Measurements from ENCODE around the gene ZBED4.

Gene ZBED4

DNA sequence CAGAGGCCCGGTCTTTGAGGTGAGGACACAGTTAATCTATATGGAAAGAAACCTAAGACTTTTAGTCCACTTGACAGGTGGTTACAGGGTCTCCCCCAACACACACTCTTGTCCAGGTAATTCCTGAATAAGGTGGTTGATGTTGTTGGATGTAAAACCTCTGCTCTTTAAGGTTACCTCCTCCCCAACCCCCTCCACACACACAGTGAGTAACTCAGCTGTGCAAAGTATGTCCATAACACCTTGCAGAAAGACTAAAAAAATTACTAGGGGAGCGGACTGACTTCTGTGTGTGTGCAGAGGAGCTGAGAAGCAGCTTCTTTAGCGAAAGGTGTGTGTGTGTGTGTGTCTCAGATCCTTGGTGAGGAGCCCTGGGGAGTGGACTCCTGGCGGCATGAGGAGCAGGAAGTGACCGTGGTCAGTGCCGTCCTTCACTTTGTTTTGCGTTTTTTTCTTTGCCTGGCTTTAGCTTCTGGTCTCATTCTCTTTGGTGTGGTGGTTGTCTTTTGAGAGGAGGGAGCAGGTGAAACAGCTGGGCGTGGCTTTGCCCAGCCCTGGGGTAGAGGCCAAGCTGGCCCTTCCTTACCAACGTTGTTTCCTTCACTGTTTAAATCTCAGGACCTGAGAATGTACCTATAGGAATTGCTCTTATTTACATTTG lies 1.7 kb downstream of the ZBED4 start:
- no peak for DNase-seq (ENCODE audit: low read depth in 2 of 2)

DNA sequence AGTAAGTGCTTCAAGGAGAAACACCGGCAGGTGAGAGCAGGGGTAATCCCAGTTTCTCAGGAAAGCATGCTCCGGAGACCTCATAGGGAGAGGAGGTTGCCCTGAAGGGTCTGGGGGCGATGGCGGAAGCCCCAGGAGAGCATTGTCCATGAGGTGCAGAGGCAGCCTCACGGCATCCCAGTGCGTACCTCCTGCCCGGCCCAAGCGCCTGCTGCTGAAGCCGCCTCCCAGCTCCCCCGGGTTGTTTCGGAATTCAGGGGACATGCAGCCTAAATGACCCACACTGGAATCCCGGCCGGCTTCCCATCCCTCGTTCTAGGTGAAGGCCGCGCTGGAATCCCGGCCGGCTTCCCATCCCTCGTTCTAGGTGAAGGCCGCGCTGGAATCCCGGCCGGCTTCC lies 2.7 kb downstream of the ZBED4 start:
- DNase-seq (ENCODE audit: low read depth in 2 of 2): no peak

DNA sequence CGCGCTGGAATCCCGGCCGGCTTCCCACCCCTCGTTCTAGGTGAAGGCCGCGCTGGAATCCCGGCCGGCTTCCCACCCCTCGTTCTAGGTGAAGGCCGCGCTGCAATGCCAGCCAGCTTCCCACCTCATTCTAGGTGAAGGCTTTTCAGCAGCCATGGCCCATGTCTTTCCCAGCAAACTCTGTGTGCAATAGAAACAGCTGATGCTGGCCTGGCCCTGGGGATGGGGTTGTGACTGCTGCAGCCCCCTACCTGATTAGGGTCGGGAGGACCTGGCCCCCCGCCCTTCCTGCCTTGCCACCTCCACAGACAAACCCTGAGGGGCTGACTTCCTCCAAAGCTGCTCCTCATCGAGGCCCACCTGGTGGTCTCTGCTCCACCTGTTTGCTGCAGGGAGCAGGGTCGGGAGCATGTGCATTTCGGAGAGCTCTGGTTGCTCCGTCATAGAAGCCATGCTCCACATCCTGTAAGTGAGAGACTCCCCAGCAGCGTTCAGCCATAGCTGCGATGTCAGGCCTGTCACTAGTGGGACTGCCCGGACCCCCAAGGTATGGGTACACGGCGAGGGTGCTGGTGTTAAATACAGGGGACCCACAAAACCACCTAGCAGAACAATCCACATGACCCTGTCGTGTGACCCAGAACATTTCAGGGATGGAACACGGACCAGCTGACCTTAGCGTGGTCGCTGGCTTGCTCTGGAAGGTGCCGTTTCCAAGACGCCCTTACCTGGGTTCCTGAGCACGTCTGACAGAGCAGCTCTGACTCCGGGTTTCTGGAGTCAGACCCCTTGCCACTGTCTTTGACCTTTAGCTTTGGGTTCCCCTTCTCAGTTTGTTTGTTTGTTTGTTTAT lies 3.3 kb downstream of the ZBED4 start:
- DNase-seq (ENCODE audit: low read depth in 2 of 2): no peak

DNA sequence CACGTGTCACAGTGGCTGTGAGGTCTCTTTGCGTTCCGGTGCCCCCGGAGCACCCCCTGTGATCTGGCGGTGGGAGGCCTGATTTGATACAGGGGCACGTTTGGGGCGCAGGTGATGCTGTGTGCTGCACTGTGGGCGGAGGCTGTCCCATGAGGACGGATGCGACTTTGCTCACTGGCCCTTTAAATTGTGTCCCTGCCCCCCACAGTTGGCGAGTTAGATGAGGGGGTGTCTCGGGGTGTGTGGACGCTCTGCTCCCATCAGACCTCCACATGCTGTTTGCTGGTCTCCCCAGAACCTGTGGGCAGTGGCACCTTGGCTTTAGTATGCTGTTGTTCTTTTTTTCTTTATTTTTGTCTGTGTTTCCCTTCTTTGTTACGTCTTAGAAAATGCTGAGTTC lies 5.2 kb downstream of the ZBED4 start:
- no peak for DNase-seq (ENCODE audit: low read depth in 2 of 2)

DNA sequence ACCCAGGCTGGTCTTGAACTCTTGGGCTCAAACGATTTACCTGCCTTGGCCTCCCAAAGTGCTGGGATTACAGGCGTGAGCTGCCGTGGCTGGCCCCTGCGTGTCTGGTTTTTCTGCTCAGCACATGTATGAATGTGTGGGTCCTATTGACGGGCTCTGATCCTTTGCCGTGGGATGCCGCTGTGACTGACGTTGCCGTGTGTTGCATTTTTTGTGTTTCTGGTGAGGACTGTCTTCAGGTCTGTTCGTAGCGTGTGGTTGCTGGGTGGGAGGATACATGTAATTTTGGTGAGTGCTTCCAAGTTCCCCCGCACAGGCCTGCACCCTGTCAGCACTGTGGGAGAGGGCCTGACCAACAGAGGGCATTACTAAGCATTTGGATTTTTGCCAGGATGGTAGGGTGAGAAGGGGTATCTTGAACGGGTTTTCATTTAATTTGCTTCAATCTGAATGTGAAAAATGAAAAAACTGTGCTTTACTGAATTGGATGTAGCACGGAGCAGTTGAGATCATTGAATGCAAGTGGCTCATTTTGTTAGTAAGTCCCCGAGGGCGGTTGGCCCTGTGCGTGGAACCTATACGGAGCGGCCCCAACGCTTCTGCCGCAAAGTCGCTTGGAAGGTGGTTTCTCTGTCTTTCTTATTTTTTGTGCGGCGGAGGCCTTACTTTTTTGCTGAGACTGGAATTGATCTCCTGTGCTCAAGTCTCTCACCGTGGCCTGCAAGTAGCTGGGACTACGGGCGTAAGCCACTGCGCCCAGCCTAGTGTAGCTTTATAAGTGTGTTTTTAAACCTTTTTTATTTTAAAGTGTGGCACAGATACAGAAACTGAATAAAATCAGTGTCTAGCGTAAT lies 8.2 kb downstream of the ZBED4 start:
- DNase-seq (ENCODE audit: low read depth in 2 of 2): no peak

DNA sequence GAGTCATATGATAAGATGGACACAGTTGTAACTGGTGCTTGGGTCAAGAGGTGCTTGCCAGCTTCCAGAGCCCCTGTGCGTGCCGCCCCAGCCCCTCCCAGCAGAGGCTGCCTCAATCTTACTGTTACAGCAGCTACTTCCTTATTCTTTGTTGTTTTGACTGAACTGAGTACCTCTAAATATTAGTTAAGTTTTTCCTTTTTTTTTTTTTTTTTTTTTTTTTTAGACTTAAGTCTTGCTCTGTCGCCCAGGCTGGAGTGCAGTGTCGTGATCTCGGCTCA lies 8.8 kb downstream of the ZBED4 start:
- no peak for DNase-seq (ENCODE audit: low read depth in 2 of 2)

DNA sequence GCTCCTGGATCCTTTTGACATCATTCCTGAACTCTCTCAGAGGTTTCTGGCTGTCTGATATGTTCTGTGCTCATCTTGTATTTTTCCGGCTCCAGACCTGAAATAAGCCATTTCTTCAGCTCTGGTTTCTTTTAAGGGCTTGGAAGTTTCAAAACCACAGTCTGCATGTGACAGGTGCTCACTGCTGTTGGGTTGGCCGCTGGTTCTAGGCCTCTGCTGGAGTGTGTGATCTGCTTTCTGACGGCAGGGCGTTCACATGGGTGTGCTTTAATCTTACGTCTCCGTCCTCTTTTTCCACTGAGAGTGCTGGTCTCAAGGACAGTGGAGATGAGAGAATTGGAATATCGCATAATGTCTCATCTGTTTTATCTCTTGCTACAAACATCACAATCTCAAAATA lies 10.3 kb downstream of the ZBED4 start:
- DNase-seq (ENCODE audit: low read depth in 2 of 2): no peak

DNA sequence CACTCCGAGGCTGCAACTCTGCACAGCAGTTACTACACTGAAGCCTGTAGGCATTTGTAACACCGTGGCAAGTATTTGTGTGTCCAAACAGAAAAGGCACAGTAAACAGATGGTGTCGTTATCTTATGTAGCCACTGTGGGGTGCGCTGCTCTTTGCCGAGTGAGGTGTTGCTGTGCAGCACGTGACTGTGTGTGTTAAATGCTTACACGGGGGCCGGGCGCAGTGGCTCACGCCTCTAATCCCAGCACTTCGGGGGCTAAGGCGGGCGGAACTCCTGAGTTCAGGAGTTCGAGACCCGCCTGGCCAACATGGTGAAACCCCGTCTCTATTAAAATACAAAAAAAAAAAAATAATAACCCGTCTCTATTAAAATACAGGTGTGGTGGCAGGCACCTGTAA lies 11.5 kb downstream of the ZBED4 start:
- no peak for DNase-seq (ENCODE audit: low read depth in 2 of 2)

DNA sequence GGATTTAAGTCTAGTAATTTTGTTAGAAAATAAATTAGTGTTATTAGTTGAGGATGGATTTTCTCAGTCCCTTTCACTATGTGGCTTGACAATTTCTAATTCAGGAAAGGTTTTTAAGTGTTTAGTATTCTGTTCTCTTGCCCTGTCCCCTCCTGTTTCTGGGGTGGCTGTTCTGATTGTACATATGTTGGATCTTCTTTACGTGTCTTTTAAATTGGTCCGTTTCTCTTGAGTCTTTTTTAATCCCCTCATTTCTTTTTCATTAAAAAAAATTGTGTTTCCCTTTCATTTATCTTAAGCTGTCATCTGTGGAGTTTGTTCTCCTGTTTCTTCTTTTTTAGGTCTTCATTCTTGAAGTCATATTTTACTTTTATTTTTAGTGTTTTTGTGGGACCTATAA lies 12.5 kb downstream of the ZBED4 start:
- no peak for DNase-seq (ENCODE audit: low read depth in 2 of 2)

DNA sequence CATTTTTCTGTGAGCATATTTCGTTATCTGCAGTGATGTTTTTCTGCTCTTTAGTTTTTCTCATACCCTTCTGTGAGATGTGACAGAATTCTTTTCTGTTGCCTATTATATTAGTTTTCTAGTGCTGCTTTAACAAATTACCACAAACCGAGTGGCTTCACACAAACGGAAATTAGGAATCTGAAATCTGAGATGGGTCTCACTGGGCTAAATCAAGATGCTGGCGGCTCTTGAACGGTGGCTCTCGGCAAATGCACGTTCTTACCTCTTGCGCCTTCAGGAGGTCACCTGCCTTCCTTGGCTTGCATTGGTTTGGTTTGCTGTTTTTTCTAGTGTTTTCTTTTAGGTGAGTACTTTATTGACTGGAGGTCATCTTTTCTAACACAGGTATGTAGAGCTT lies 13.0 kb downstream of the ZBED4 start:
- no peak for DNase-seq (ENCODE audit: low read depth in 2 of 2)

DNA sequence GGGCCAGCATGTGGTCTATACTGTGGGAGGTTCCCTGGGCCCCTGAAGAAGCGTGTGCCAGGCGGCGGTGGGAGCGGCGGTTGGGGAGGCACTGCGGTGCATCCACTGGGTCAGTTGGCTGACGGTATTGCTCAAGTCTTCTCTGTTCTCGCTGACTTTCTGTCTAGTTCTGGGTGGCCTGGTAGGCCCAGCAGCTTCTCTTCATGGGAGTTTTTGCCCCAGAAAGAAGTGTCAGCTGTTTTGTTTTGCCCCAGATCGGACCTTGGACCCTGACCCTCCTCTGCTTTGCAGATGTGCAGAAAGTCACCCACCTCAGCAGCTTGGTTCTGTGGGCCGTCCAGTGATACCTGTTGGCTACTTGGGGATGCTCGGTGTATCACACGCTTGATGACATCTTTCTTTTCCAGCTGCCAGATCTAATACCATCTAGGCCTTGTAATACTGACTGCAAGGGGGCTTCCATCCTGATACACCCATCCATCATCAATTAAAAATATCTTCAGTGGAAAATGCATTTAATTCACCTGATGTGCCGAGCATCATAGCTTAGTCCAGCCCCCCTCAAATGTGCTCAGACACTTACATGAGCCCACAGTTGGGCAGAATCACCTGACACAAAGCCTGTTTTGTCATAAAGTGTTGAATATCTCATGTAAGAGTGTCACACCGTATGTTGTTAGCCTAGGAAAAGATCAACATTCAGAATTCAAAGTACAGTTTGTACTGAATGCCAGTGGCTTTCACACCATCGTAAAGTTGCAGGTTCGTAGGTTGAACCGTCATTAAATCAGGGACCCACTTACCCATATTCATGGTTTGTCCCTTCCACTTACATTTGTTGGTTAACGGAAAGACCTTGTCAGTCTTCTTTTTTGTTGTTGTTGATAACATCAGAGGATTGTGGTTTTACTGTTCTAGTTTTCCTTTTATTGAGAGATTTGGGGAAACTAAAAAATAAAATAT lies 13.9 kb downstream of the ZBED4 start:
- no peak for DNase-seq (ENCODE audit: low read depth in 2 of 2)

DNA sequence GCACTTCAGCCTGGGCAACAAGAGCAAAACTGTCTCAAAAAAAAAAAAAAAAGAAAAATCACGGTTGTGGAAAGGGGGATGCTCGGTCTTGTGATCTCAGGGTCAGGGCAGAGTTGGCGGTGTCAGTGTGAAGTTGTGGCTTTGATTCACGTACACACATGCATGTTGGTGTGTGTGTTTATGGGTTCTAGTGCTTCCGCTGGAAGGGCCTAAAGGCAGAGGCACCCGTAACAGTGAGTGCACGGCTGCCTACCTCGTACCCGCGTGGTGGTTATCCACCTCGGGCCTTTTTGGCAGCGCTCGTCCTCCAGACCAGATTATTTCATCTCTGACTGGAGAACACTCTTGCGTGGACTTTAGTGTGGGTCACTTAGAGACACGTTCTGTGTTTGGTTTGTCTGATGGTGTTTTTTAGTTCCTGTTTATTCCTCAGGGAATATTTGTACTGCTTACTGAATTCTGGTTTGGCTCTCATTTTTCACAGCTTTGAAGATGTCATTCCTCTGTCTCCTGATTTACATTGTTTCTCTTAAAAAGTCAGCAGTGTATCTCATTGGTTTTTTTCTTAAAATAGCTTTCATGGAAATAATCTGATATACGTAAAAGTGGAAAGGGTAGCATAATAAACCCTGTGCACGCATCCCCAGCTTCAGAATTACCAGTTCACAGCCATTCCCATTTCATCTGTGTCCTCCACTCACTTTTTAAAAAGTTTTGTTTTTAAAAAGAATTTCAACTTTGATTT lies 15.6 kb downstream of the ZBED4 start:
- DNase-seq (ENCODE audit: low read depth in 2 of 2): no peak

DNA sequence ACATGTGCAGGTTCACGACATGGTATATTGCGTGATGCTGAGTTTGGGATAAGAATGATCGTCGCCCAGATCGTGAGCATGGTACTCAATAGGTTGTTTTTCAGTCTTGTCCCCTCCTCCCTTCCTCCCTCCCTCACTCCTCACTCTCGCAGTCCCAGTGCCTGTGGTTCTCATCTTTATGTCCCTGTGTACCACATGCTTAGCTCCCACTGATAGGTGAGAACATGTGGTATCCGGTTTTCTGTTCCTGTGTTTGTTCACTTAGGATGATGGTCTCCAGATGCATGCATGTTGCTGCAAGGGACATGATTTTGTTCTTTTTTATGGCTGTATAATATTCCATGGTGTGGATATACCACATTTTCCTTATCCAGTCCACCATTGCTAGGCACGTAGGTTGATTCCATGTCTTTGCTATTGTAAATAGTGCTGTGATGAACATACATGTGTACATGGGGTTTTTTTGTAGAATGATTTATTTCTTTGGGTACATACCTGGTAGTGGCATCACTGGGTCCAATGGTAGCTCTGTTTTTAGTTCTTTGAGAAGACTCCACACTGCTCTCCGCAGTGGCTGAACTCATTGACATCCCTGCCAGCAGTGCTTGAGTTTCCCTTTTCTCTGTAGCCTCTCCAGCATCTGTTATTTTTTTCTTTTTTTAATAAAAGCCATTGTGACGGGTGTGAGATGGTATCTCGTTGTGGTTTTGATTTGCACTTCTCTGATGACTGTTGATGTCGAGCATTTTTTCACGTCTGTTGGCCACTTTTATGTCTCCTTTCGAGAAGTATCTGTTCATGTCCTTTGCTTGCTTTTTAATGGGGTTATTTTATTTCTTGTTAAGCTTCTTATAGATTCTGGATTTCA lies 16.4 kb downstream of the ZBED4 start:
- DNase-seq (ENCODE audit: low read depth in 2 of 2): no peak

DNA sequence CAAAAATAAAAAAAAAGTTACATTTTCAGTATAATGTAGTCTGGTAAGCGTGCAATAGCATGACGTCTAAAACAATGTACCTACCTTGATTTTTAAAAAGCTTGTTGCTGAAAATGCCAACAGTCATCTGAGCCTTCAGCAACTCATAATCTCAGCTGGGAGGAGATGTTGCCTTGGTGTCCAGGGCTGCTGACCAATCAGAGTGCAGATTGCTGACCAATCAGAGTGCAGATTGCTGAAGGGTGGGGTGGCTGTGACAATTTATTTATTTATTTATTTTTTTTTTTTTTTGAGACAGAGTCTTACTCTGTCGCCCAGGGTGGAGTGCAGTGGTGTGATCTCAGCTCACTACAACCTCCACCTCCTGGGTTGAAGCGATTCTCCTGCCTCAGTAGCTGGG lies 17.8 kb downstream of the ZBED4 start:
- no peak for DNase-seq (ENCODE audit: low read depth in 2 of 2)

DNA sequence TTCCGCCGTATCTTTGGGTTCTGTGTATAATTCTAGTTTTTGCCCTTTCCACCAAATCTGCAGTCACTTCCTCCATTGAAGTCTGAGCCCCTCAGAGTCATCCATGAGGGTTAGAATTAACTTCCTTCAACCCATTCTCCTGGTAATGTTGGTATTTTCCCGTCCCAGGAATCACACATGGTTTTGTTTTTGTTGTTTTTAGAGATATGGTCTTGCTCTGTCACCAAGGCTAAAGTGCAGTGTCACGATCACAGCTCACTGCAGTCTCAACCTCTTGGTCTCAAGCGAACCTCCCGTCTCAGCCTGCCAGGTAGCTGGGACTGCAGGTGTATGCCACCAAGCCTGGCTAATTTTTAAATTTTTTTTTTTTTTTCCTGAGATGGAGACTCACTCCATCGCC lies 18.7 kb downstream of the ZBED4 start:
- no peak for DNase-seq (ENCODE audit: low read depth in 2 of 2)

DNA sequence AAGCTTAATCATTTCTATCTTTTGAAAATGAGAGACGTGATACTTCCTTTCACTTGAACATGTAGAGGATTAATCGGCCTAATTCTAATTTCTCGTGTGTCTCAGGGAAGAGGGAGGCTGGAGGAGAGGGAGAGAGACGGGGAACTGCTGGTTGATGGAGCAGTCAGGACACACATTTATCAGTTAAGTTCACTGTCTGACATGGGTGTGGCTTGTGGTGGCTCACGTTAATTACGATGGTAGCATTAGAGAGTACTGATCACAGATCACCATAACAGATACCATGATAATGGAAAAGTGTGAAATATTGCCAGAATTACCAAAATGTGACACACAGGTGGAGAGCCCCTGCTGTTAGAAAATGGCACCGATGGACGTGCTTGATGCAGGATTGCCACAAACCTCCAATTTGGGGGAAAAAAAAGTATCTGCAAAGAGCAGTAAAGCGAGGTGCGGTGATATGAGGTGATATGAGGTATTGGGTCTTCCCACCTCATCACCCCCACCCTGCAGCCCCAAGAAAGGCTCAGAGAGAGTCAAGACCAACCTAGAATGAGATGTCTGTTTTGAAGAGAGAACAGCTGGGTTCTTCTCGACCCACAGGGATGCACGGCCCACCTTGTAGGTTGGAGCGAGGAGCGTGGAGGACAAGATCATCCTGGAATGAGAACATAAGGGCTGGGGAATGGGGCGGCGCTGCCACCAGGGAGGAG lies 19.7 kb downstream of the ZBED4 start:
- no peak for DNase-seq (ENCODE audit: low read depth in 2 of 2)

DNA sequence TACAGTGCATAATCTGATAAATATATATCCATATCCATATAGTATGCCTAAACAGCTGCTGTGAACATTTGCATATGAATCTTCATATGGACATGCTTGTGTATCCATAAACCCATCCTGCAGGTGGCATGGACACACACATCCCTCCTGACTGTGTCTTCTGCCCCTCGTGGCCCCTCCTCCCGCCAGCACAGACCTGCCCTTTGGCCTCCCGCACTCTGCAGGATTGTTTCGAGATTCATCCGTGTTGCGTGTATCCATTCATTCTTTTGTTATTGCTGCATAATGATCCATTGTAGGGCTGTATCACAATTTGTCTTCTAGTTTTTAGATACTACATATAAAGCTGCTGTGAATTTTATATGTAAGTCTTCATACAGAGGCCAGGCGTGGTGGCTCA lies 24.0 kb downstream of the ZBED4 start:
- DNase-seq (ENCODE audit: low read depth in 2 of 2): no peak

DNA sequence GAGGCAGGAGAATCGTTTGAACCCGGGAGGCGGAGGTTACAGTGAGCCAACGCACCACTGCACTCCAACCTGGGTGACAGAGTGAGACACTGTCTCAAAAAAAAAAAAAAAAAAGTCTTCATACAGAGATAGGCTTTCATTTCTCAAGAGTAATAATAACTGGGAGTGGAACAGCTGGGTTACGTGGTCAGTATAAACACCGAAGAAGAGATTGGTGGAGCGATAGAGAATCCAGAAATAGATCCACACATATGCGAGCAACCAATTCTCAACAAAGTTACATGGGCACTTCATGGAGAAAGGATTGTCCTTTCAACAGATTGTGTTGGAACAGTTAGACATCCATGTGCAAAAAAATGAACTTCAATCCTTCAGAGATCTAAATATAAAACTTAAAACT lies 24.6 kb downstream of the ZBED4 start:
- DNase-seq (ENCODE audit: low read depth in 2 of 2): no peak

DNA sequence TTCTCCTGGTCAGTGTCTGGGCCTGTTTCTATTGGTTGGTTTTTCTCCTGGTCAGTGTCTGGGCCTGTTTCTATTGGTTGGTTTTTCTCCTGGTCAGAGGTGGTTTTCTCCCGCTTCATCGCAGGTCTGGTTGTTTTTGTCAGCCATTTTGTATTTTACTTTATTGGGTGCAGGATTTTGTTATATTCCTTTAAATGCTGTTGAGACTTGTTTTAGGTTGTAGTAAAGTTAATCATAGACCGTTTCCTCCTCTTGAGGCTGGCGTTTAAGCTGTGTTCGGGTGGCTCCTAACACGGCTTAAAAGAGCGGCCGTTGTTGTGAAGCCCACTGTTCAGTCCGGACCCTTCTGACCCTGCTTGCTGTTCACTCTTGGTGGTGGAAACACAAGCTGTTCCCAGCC lies 26.2 kb downstream of the ZBED4 start:
- no peak for DNase-seq (ENCODE audit: low read depth in 2 of 2)
